Measurements from ENCODE around the gene OBP2B.
"Not testable (repeated sequence)": the region's sequence is repeated elsewhere in the genome, so short reads cannot be mapped to it uniquely, and the experiment has no call there.

The OBP2B gene

GRCh38 chr9:133242241-133242640 lies 33.2 kb upstream of the OBP2B start:
- no peak for DNase-seq
- H3K27me3 Mint-ChIP-seq (ENCODE audit: low read depth, poor library complexity), result peaks cover 41% of the 10 kb centered on the region
- no peaks in the 10 kb centered on the region for H3K9me3 Mint-ChIP-seq
- no peaks in the 10 kb centered on the region for H3K36me3 Mint-ChIP-seq (ENCODE audit: low read depth)
- TF ChIP-seq CTCF (IDR thresholded peaks at IDR 0.05), result no peak
- no peak overlapping the region for H3K4me3 Mint-ChIP-seq
- H3K4me1 Mint-ChIP-seq, result peaks cover 20% of the 10 kb centered on the region
- H3K27ac Mint-ChIP-seq, result no peak overlapping the region

GRCh38 chr9:133239533-133240090 lies 30.6 kb upstream of the OBP2B start:
- peaks cover 29% of the 10 kb centered on the region for H3K27me3 Mint-ChIP-seq (ENCODE audit: low read depth, poor library complexity)
- H3K9me3 Mint-ChIP-seq, result no peaks in the 10 kb centered on the region
- H3K36me3 Mint-ChIP-seq (ENCODE audit: low read depth), result no peaks in the 10 kb centered on the region
- no peak for DNase-seq
- peaks cover 33% of the 10 kb centered on the region for H3K4me1 Mint-ChIP-seq
- no peak overlapping the region for H3K27ac Mint-ChIP-seq
- H3K4me3 Mint-ChIP-seq, result peak overlapping the region; percentile 72
- TF ChIP-seq CTCF (IDR thresholded peaks at IDR 0.05), result no peak

- H3K27ac Mint-ChIP-seq, result no peak overlapping the region
- no peaks in the 10 kb centered on the region for H3K36me3 Mint-ChIP-seq (ENCODE audit: low read depth)
- H3K9me3 Mint-ChIP-seq, result no peaks in the 10 kb centered on the region
- peak overlapping the region; percentile 72 for H3K4me3 Mint-ChIP-seq
- TF ChIP-seq CTCF (IDR thresholded peaks at IDR 0.05), result peak; percentile 70
- peak; percentile 72 for DNase-seq
- H3K4me1 Mint-ChIP-seq, result peaks cover 33% of the 10 kb centered on the region
- peaks cover 23% of the 10 kb centered on the region for H3K27me3 Mint-ChIP-seq (ENCODE audit: low read depth, poor library complexity)
These were observed 29.9 kb upstream of the OBP2B start for GRCh38 chr9:133238851-133239532.

- peaks cover 18% of the 10 kb centered on the region for H3K27me3 Mint-ChIP-seq (ENCODE audit: low read depth, poor library complexity)
- H3K36me3 Mint-ChIP-seq (ENCODE audit: low read depth), result no peaks in the 10 kb centered on the region
- no peak for TF ChIP-seq CTCF (IDR thresholded peaks at IDR 0.05)
- H3K9me3 Mint-ChIP-seq, result no peaks in the 10 kb centered on the region
- peak overlapping the region; percentile 72 for H3K4me3 Mint-ChIP-seq
- peak; percentile 97 for DNase-seq
- H3K27ac Mint-ChIP-seq, result no peak overlapping the region
- peaks cover 33% of the 10 kb centered on the region for H3K4me1 Mint-ChIP-seq
These were observed 29.3 kb upstream of the OBP2B start for GRCh38 chr9:133238272-133238850.

- no peak for DNase-seq
- Mint-ChIP-seq H3K4me3 (peak overlapping the region; percentile 68), H3K9me3 (no peaks in the 10 kb centered on the region), H3K4me1 (peaks cover 33% of the 10 kb centered on the region), H3K36me3 (ENCODE audit: low read depth) (no peaks in the 10 kb centered on the region), H3K27ac (peak overlapping the region; percentile 5), H3K27me3 (ENCODE audit: low read depth, poor library complexity) (peaks cover 10% of the 10 kb centered on the region)
- no peak for TF ChIP-seq CTCF (IDR thresholded peaks at IDR 0.05)
These were observed 28.1 kb upstream of the OBP2B start for GRCh38 chr9:133237035-133237731.

- H3K27me3 Mint-ChIP-seq (ENCODE audit: low read depth, poor library complexity); H3K36me3 Mint-ChIP-seq (ENCODE audit: low read depth); DNase-seq; H3K4me3 Mint-ChIP-seq; H3K27ac Mint-ChIP-seq; H3K9me3 Mint-ChIP-seq: not testable (repeated sequence)
- peaks cover 33% of the 10 kb centered on the region for H3K4me1 Mint-ChIP-seq
These were observed 27.4 kb upstream of the OBP2B start for GRCh38 chr9:133236291-133237034.

All from nephron progenitor cell (in vitro differentiated cells).